Peyer's patch (tissue), 4 donors: Measurements from ENCODE around the gene UTP4.

Experiments
- POLR2A ChIP-seq, 2 donors: fragments of 450-650 bp; IDR thresholded peaks; one replicate each; pipeline ENCODE4 v1.5.1; 2017; ENCODE audit warnings: antibody characterized with exemption in 2 of 2, mild to moderate bottlenecking in 2 of 2, moderate library complexity in 2 of 2
- TF ChIP-seq, protein P1 (sequence below), 6 experiments: fragments of 450-650 bp in 4 of 6; fragments of 200-600 bp in 2 of 6; sonication (generic) in 1 of 6; IDR thresholded peaks; one replicate each; pipeline ENCODE4 v1.5.1; 2017 to 2019; ENCODE audit warnings: antibody characterized with exemption in 6 of 6, mild to moderate bottlenecking in 3 of 6, moderate library complexity in 1 of 6

DNA sequence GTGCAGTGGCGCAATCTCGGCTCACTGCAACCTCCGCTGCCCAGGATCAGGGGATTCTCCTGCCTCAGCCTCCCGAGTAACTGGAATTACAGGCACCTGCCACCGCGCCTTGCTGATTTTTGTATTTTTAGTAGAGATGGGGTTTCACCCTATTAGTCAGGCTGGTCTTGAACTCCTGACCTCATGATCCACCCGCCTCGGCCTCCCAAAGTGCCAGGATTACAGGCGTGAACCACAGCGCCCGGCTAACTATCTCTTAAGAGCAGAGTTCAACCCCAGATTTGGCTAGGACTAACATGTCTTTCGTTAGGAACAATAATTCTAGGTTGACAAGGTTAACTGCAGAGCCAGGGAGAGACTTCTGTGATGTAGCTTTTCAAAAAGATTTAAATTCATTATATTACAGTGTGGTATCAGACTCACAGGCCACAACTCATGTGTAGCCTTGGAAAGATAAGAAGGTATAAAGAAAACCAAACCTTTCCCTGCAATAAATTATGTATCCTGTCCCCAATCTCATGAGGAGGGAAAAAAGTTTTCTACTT is 4.4 kb upstream of the UTP4 start:
- TF ChIP-seq, protein P1, sequence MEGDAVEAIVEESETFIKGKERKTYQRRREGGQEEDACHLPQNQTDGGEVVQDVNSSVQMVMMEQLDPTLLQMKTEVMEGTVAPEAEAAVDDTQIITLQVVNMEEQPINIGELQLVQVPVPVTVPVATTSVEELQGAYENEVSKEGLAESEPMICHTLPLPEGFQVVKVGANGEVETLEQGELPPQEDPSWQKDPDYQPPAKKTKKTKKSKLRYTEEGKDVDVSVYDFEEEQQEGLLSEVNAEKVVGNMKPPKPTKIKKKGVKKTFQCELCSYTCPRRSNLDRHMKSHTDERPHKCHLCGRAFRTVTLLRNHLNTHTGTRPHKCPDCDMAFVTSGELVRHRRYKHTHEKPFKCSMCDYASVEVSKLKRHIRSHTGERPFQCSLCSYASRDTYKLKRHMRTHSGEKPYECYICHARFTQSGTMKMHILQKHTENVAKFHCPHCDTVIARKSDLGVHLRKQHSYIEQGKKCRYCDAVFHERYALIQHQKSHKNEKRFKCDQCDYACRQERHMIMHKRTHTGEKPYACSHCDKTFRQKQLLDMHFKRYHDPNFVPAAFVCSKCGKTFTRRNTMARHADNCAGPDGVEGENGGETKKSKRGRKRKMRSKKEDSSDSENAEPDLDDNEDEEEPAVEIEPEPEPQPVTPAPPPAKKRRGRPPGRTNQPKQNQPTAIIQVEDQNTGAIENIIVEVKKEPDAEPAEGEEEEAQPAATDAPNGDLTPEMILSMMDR (IDR thresholded peaks at IDR 0.05): no peak
- no peak for TF ChIP-seq POLR2A (IDR thresholded peaks at IDR 0.05)
